Upper lobe of right lung (tissue), 1 donor: ENCODE data around the gene KCNJ6. TPM values are rescaled to one million over a fixed set of nuclear protein-coding genes. Genes with fewer than 3 reads are reported as not detected.

ENCODE experiments used
- ATAC-seq: fragments of 200-7000 bp; cut with Tn5 transposase; one replicate; pipeline ENCODE4 v1.9.1; 2020; ENCODE audit warnings: mild to moderate bottlenecking, moderate library complexity
- DNase-seq: peaks from one replicate; pipeline ENCODE4 v3.0.0-alpha.2; 2020
- H3K27ac ChIP-seq: fragments of 200-600 bp; one replicate; pipeline ENCODE4 v1.8.0; 2022
- H3K27me3 ChIP-seq: fragments of 200-600 bp; one replicate; pipeline ENCODE4 v1.8.0; 2022; ENCODE audit warnings: mild to moderate bottlenecking
- H3K36me3 ChIP-seq: fragments of 200-600 bp; one replicate; pipeline ENCODE4 v1.8.0; 2022
- H3K4me1 ChIP-seq: fragments of 200-600 bp; one replicate; pipeline ENCODE4 v1.8.0; 2022
- H3K4me3 ChIP-seq: fragments of 200-600 bp; one replicate; pipeline ENCODE4 v1.8.0; 2022; ENCODE audit warnings: mild to moderate bottlenecking
- H3K9me3 ChIP-seq: fragments of 200-600 bp; one replicate; pipeline ENCODE4 v1.8.0; 2022
- CTCF ChIP-seq: fragments of 200-600 bp; IDR thresholded peaks from one replicate; pipeline ENCODE4 v1.8.0; 2022; ENCODE audit warnings: antibody characterized with exemption
- intact Hi-C: fragments of 100-400 bp; cut with DNase I; formaldehyde crosslinking; loops from one replicate; pipeline ENCODE4 v1.11.0; 2022
- total RNA-seq: library from RNA; stranded (reverse); fragmentation: NEBNext Ultra II Directional; extraction: Animal tissue kit (Norgen Biotek cat#: 25700); gene quantifications from one replicate; pipeline ENCODE4 v1.2.1, GENCODE V29; 2021
- donor health status: DM: no; HTN: yes; CAD: no; lungs with severe emphysema.

Gene KCNJ6
- total RNA-seq, 1 donor from 2014 or later = 0.06 TPM

DNA sequence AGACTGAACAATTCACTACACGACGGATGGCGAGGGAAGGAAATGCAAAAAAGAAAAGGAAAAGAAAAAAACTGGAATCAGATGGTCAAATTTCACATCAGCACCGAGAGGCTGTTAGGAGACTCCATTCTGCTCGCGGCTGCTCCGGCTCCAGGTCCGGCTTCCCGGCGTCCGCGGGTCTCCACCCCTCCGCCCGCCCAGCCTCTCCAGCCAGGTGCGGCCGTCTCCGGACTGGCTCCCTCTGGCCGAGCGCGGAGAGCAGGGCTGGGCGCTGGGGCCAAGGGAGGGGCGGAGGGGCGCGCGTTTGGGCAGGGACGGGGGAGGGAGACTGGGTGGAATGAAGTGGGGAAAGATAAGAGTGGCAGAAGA, 332 bp downstream of the KCNJ6 start:
- Histone ChIP-seq H3K27me3 (peaks cover 72% of the 10 kb centered on the region), H3K36me3 (no peaks in the 10 kb centered on the region), H3K9me3 (no peaks in the 10 kb centered on the region), H3K4me3 (peak overlapping the region; percentile 35), H3K4me1 (peaks cover 11% of the 10 kb centered on the region), H3K27ac (no peak overlapping the region)
- intact Hi-C loops = no loop called here
- peak; percentile 66 for DNase-seq
- peak; percentile 76 for ATAC-seq
- TF ChIP-seq CTCF = no peak

- ATAC-seq (no peak), DNase-seq (no peak)
- no peak overlapping the region for H3K27ac ChIP-seq
- H3K4me1 ChIP-seq = peaks cover 11% of the 10 kb centered on the region
- H3K9me3 ChIP-seq = no peaks in the 10 kb centered on the region
- intact Hi-C loops = no loop called here
- no peaks in the 10 kb centered on the region for H3K36me3 ChIP-seq
- TF ChIP-seq CTCF = no peak
- peak overlapping the region; percentile 35 for H3K4me3 ChIP-seq
- peaks cover 72% of the 10 kb centered on the region for H3K27me3 ChIP-seq
Measured at GRCh38 chr21:37915497-37915911, 753 bp downstream of the KCNJ6 start.

GRCh38 chr21:37912616-37913015, 3.6 kb downstream of the KCNJ6 start:
- H3K36me3 ChIP-seq = no peaks in the 10 kb centered on the region
- no peak overlapping the region for H3K4me3 ChIP-seq
- TF ChIP-seq CTCF = no peak
- ATAC-seq = no peak
- no peak overlapping the region for H3K27ac ChIP-seq
- peaks cover 57% of the 10 kb centered on the region for H3K27me3 ChIP-seq
- peaks cover 11% of the 10 kb centered on the region for H3K4me1 ChIP-seq
- DNase-seq = no peak
- no peaks in the 10 kb centered on the region for H3K9me3 ChIP-seq
- intact Hi-C loops = no loop called here

DNA sequence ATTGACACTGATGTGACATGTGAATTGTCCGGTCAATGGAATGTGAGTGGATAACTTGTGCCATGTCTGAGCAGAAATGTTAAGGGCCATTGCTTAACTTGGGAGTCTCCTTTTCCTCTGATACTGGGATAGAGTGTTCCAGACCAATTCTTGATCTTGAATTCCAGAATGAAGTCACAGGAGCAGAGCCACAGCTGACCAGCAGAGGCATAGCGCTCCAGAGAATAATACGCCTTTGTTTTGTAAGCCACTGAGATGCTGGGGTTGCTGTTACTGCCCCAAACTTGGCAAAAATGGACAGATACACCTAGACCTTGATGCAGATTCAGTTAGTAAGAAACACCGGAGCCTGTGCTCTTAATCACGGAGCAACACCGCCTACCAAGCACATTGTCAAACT, 6.3 kb downstream of the KCNJ6 start:
- no peak for ATAC-seq
- H3K4me3 ChIP-seq = no peak overlapping the region

DNA sequence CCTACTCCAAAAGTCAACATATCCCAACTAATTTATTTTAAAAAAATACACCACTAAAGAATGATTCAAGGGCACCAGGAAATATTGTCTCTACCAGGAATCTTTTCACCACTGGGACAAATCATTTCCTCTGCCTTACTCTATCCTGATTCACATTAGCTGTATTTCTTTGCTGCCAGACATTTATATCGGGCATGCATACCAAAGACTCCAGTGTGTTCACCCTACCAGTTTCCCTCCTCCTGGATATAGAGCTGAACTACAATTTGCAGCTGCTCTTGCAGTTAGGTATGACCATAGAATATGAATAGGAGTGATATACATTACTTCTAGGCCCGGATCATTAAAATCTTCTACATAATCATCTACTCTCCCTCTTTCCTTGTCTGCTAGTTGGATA, 7.6 kb downstream of the KCNJ6 start:
- Histone ChIP-seq H3K36me3 (no peaks in the 10 kb centered on the region), H3K4me3 (no peak overlapping the region), H3K27ac (no peak overlapping the region), H3K4me1 (no peaks in the 10 kb centered on the region), H3K27me3 (peaks cover 20% of the 10 kb centered on the region), H3K9me3 (no peaks in the 10 kb centered on the region)
- TF ChIP-seq CTCF = no peak
- ATAC-seq = no peak
- DNase-seq = no peak
- intact Hi-C loops = no loop called here

More for the DNA sequence above, 6.3 kb downstream of the KCNJ6 start:
- no peak for DNase-seq
- intact Hi-C loops = no loop called here
- no peaks in the 10 kb centered on the region for H3K4me1 ChIP-seq
- peaks cover 31% of the 10 kb centered on the region for H3K27me3 ChIP-seq
- H3K27ac ChIP-seq = no peak overlapping the region
- no peaks in the 10 kb centered on the region for H3K9me3 ChIP-seq
- TF ChIP-seq CTCF = no peak
- no peaks in the 10 kb centered on the region for H3K36me3 ChIP-seq

DNA sequence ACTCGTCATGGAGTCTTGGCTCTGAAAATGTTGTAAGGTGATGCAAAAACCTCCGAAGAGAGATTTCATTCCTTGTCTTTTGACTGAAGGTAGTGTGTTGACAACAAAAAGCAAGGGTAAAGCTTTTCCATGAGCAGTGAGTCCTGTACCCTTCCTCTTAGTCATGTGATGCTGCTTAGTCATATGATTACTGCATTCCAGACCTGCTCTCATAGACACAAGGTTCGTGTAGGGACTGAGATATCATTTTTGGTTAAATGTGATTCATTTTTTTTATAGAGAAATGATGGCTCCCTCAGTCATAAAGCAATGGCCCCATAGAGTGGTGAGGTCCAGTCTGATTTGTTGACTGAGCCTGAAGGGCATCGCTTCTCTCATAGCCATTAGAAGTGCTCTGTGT, 9.2 kb downstream of the KCNJ6 start:
- Histone ChIP-seq H3K4me1 (no peaks in the 10 kb centered on the region), H3K4me3 (no peak overlapping the region), H3K27ac (no peak overlapping the region), H3K27me3 (peaks cover 11% of the 10 kb centered on the region), H3K9me3 (no peaks in the 10 kb centered on the region), H3K36me3 (no peaks in the 10 kb centered on the region)
- intact Hi-C loops = no loop called here
- no peak for TF ChIP-seq CTCF
- no peak for DNase-seq
- ATAC-seq = no peak
